Activated CD4-positive, CD25-positive, alpha-beta regulatory T cell treated with anti-CD3 and anti-CD28 coated beads, Interleukin-2, amount 50 U/mL, for 16 hours (primary cell): ENCODE results near the gene SUGCT.

Experiments used
- DNase-seq: peaks from one replicate; pipeline ENCODE4 v3.0.0-alpha.2; 2020; ENCODE audit warnings: low read depth, low spot score

The SUGCT gene

DNA sequence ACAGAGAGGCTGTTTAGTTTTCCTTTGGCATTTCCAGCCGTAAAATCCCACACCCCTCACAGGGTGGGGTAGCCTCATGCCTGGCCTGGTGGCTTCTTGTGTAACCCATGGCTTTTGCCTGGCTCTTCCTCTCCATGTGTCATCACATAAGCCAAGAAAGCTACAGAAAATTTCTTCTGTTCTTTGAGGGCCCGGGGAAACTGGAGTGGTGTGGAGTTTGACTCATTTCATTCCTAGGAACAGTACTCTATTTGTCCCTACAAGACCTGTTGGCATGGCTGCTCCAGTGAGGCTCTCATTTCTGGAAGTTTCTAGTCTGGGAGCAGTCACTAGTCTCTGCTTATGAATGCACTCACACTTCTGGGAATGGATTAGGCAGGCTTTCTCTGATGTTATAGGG, 523.9 kb downstream of the SUGCT start:
- no peak for DNase-seq

DNA sequence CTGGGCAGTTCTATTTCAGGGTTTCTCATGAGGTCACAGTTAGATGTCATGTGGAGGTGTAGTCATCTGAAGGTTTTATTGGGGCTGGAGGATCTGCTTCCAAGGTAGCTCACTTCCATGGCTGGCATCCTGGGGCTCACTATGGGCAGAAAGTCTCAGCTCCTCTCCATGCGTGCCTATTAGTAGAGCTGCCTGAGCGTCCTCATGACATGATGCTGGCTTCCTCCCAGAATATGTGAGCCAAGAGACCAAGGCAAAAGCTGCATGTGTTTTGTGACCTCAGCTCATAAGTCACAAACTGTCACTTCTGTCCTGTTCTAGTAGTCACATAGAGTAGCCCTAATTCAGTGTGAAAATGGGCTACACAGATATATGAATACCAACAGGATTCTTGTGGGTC, 524.4 kb downstream of the SUGCT start:
- no peak for DNase-seq

DNA sequence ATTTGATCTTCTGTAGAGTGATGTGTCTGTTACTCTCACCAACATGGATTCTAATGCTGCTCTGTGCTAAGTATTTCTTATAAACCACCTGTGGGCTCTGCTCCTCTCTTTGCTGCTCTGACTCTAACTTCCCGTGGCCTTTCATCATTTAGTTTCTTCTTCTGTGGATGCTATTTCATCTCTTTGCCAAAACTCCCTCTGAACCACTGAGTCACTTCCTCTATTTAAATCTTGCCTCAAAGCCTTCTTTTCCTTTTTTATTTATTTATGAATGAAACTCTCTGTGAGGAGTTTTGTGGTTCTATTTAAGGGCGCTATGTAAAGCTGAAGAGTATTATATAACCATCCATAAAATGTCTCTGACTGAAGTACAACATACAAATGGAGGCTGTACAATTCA, 538.5 kb downstream of the SUGCT start:
- DNase-seq: no peak

DNA sequence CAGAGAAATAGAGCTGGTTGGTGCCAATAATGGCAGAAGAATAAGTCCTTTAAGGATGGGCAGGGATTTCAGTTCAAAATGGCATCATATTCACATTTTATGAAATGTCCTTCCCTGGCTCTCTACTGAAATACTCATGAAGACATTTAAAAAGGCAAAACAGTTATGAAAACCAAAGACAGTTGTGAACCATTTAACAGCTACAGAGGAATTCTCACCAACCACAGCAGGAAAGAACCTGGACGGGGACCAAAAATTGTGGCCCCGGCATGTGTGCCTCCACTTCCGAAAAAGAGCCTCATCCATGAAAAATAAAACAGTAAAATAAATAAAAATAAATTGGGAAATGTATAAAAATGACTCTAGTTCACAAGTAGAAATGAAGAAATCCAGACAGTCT, 539.5 kb downstream of the SUGCT start:
- DNase-seq: no peak

DNA sequence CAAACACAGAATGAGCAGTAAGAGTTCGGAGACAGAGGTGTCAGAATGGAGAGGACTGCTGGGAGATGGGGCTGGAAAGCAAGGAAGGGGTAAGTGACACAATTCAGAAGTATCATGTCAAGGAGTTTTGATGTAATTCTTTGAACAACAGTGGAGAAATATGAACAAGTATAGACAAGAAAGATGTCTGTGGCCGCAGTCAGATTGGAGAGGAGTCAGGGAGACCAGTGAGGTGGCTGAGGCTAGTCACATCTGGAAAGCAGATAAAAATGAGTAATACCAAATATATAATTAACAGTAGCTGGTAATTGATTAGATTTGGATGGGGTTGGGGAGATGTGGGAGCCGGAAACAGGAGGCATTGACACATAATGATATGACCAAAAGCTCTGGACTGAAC, 540.9 kb downstream of the SUGCT start:
- DNase-seq: no peak

DNA sequence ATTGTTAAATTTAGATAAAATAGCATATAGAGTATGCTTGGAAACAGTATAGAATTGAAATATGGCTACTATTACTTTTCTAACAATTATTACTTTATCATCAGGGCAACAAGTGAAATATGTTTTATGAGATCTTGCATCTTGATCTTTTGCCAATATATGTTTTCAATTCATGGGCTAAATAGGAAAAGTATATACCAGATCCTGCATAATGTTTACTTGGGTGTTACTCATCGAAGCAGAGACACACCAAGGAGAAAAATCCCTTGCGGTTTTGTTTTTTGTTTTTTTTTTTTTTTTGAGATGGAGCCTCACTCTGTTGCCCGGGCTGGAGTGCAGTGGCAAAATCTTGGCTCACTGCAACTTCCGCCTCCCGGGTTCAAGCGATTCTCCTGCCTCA, 541.4 kb downstream of the SUGCT start:
- no peak for DNase-seq

DNA sequence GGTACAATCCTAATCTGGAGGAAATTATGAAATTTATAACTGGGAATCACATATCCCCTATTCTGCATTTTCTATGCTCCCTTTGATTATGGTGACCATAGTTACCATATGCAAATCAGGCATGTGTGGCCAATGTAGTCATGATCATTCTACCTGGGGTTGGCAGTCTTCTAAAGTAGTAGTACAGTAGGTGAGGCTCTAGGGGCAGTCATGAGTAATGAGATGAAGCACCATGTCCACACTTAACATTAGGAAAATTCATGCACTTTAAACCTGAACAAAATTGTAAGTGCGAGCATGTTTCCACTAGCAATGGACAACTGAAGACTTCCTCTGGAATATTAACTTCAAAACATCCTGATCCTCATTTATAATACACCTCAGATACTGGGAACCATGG, 545.9 kb downstream of the SUGCT start:
- no peak for DNase-seq

DNA sequence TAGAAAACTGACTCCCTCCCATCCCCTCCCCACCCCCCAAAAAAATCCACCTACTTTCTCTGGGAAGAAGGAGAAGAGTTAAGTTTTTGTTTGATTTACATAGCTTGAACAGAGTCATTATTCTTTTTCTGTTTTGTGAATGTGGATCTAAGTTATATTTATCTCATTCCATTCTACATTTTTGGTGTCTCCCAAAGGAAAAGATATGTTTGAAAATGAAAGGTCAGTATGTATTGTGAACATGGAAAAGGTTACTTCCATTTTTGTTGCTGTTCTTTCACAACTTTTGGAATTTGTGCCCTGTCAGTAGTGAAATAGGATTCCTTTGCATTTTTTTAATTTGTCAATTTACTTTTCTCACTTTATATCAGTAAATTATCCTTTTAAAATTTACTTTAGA, 547.9 kb downstream of the SUGCT start:
- no peak for DNase-seq

DNA sequence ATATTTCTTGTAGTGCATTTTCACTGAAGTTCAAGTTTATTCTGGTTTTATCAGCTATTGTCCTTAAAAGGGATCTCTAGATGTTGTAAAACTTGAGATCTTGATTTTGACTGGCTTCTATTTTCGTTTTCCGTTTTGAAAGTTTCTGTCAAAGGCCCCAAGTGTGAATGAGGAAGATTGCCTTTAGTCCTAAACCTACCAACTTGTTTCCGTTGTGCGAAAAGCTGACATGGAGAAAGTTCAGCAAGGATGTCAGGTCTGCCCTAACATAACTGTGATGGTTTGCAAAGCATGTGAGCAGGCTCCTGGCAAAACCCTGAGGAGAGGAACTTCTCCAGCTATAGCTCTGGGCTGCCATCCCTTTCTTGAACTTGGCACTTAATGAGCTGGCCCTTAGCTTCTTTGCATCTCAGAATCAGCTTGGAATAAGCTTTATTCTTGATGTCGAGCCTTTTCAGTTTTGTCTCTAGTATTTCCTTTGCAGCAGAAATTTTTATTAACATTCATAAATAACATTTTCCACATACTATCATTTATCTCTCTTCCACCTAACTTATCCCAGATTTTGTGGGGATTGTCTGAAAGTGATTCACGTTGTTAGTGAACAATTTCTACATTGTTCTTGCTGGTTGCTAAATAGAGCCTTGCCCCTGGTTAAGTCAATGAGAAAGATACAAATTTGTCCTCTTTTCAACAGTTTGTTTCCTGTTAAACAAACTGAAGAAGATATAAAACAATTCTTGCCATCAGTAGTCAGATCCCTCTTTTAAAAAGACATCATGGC, 559.4 kb downstream of the SUGCT start:
- DNase-seq: no peak

DNA sequence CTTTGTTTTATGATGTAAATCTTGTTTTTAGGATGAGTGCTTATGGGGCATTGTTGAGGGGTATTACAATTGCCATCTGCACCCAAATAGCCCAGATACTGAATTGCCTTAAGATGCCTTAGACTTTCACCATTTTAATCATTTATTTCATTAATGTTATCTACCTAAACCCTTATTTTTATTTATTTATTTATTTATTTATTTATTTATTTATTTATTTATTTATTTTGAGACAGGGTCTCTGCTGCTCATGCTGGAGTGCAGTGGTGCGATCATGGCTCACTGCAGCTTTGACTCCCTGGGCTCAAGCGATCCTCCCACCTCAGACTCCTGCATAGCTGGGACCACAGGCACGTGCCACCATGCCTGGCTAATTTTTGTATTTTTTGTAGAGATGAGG, 560.2 kb downstream of the SUGCT start:
- DNase-seq: no peak

DNA sequence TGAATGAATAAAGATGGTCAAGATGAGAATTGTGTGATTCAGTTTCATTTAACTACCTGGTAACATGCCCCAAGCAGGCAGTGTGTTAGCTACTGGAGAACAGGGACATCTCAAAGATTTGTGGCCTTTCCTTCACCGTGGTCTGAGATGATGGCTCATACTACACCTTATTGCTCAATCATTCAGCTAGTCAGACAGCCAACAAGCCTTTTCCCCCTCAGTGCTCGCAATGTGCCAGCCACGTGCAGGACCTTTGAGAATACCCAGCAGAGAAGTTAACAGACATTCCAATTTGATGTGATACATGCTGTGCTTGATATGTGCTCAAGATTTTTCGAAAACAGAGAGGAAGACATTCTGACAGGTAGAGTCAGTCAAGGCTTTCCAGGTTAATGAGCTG, 562.8 kb downstream of the SUGCT start:
- DNase-seq: no peak

DNA sequence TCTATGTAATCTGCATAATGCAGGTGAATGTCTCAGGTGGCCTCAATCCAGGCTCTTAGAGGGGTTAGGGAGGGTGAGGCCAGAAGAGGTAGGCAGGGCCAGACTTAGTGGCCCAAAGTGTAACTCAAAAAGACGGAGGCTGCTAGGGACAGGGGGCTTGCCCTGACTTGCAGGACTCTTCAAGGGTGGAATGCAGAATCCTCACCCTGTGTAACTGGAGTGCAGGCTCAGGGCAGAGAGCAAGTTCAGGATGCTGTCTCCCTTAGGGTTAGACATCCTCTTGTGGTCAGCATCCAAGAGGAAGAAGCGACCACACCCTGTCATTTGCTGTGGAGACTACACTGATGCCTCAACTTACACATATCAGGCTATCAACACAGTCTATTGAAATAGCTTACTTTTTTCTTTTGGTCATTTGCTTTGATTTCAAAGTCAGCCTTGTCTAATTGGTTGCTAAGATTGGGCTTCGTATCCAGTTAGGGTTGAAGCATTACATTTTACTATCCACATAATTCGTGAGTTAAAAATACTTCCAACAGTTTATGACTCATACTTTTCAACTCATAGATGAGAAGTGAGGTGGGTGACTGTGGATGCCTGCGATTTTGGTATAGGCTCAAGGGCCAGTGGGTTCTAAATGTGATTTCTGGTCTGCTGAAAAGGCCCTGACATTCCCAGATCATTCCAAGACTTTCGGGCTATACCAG, 563.6 kb downstream of the SUGCT start:
- no peak for DNase-seq

DNA sequence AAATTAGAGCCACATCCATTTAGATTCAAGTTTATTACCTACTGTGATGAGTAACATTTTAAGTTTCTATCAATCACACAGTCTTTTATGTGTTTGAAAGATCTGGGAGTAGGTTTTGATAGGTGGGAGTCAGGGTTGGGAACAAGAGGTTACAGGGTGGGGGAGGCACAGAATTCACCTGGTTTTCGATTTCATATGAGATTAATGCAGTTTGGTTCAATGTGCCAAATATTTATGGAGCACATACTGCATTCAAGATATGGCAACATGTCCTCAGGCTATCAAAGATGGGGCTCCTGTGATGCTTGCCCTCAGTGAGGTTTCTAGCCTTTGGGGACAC, 564.1 kb downstream of the SUGCT start:
- DNase-seq: no peak

DNA sequence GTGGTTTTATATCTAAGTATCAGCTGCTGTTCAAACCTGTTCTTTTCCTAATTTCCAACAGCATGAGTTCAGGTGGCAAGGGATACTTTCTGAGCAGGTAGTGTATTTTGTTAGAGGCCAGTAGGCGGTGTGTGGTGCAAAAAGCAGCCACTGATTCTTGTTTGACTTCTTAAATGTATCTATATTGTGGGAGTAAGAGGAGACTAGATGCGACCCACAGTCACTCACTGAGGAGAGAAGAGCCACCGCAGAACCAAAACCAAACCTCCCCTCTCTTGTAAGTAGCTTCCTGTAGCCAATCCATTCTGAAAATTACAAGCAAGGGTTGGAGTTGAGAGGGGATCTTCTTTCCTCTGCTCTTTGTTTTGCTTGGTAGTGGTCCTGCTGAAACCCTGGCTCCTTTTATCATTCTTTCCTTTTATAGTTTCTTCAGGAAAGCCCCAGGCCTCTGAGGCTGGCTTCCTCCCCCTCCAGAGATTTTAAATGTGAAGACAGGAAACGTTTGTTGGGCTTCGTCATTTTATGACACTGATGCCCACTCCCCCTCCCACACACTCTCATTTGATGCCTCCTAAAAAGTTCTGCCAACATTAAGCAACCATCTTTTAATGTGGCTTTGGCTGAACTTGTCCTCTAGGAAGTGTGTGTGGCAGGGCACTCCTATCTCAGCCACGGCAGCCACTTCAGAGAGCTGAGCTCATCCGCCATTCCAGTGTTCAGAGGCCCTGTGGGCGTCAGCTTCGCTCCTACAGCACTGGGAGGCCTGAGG, 566.0 kb downstream of the SUGCT start:
- DNase-seq: no peak

DNA sequence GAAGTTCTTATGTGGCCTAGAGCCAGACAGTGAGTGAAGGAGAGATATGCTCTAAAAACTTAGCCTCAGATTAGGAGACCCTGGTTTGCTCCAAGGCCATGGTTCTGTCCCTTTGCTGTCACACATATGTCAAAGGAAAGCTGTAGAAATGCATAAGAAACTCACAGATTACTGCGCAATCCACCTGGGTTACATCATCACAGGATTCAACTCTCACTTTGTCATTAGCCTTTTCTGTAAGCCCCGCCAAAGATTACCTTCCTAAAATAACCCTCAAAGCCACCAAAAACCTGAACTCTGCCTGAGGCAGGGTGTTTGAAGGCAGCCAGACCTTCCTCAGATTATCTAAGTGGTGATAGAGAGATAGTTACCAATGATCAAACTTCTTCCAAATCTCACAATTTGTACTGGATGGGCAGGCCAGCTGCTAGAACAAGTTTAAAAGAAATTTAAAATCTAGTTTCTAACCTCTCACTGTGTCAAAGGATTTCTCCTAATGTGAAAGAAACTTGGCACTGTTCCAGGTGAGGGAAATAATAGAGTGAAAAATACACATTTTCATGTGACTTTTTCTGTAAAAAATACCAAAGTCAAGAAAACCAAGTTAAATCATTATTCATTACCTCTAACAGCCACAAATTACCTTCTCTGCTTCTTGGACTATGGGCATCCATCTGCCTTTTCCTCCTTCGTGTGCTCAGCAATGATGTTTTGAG, 567.2 kb downstream of the SUGCT start:
- no peak for DNase-seq

DNA sequence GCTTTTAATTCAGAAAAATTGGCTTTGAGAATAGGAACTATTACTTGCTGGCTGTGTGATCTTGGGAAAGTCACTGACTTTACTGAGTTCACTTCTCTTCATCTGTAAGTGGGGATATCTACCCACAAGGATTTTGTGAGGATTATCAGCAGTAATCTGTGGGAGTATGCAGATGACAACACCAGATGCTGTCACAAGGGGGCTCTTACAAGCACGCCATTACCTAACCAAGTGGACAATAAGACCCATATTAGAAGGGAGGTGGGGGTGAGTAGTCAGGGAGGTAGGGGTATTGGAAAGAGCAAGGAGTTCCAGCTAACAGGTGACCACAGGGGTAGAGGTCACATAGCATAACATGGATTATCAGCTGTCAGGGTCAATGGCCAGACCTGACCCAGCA, 569.4 kb downstream of the SUGCT start:
- DNase-seq: no peak

DNA sequence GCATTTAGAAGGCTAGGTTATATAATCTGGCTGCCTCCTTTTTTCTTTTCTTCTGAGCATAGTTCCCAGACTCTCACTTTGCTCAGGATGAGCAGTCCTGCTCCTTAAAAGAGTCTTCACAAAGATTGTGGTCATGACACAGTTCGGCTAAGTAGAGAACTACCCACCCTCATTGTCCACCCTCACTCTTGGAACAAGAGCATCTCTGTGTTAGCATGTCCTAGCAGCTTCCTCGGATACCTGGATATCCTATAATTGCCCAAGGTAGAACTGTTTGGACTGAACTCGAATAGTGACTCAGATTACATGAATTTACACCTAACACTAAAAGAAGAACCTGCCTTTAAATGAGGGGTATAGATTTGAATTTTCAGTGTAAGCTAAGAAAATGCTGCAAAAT, 572.0 kb downstream of the SUGCT start:
- DNase-seq: no peak

DNA sequence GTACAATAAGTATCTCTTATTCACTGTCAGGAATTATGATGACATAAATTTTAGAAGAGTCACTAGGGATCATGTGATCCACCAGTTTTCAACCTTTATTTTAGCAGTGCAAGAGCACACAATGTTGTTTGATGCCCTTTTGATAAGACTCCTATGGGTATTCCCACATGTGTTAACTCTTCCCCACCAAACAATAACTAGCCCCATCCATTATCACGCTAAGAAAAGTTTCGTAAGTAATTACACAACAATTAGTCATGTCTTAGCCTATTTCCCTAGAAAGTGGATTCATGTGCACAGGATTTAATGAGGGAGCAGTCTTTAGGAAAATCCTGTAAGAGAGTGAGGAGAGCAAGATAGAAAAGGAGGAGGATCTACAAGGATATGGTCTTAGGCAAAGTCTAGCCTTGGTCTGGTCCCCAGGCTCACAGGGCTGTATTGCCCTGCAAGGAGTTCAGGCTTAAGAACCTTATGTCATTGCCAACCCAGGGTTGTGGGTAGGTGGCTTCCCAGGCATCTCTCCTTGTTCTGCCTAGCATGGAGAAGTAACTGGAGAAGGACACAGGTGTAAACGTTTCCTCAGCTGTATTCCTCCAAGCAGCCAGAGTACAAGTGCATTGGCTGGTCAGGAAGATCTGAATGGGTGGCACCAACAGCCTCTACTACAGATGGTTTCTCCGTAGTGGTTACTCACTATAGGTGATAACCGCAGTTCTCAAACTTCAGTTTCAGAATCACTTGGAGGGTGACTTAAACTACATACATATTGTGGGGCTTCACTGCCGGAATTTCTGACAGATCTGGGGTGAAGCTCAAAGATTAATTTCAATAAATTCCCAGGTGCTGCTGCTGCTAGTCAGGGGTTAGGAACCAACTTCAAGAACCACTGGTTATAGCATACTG, 574.5 kb downstream of the SUGCT start:
- DNase-seq: no peak

DNA sequence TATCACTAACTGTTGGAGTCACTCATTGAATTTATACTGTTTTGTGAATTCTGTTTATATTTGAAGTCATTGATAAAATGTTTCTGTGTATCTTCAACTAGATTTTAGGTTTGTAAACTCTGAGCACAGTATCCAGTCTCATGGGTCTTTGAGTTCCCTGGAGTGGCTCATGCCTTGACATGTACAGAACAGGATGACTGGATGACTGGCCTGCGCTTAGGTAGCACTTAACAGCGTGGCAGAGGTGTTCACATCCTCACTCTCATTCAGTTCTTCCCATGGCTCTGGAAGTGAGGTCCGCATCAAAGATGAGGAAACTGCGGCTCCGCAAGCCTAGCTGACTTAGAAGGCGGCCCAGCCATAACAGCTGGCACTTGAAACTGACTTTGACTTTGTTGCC, 576.9 kb downstream of the SUGCT start:
- no peak for DNase-seq

DNA sequence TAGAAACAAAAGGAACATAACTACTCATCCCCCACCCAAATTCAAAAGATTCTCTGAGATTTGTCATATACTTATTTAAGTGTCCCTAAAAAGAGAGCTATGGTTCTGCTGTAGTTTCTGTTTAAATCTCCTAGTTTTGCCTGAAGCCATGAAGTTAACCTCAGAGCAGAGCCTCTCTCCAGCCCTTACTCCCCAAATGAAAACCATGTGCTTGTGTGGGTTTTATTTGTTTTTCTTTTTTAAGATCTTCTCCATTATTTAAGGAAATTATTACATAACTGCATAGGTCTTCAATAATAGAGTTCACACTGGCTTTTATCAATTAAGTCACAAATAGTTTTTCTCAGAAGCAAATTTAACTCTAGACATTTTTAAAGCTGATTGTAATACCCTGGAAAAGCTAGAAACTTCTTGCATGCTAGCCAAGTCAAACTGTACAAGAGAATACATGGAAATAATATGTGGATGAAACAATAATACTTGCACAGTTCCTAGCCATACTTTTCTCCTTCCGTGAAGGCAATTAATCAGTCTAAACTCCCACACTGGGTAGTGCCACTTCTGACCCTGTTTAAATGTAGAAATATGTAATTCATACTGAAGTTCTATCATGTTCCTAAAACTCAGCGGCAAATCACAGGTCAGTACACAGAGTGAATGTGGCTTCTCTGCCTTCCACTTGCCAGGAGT, 579.7 kb downstream of the SUGCT start:
- no peak for DNase-seq

DNA sequence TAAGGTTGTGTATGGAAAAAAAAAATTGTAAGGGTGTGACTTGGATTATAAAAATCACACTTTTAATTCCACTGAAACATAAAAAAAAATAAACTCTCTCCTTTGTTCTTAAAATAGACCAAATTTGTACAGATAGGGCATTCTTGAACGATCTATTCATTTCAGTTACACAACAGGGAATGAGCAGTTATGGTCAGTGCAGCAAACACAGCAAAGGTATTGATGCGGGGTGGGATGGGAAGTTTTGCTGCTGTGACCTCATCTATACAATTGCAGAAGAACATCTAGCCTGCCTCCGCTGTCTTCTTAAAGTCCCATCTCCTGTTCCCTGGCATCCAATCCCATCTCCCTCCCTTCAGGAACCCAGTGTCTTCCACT, 580.2 kb downstream of the SUGCT start:
- no peak for DNase-seq
